ENCODE results near the gene FOXI1. TPM values are rescaled to one million over a fixed set of nuclear protein-coding genes. Genes with fewer than 3 reads are reported as not detected.

FOXI1 gene
- total RNA-seq, 4 donors from 2014 or later: not detected

GRCh38 chr5:170147753-170148264 is 42.1 kb downstream of the FOXI1 start:
- H3K36me3 ChIP-seq: no peaks in the 10 kb centered on the region
- H3K27ac ChIP-seq: no peak overlapping the region
- TF ChIP-seq CTCF (IDR thresholded peaks at IDR 0.05 in 4 of 5, conservative IDR thresholded peaks at IDR 0.05 in 1 of 5) (no peak), POLR2A (IDR thresholded peaks at IDR 0.05) (no peak)
- H3K27me3 ChIP-seq: no peaks in the 10 kb centered on the region
- intact Hi-C loops (cut with DNase I; ENCODE audit: low total_unique reads) (no loop called here), in situ Hi-C loops (cut with MboI; ENCODE audit: low sequenced_read_pairs in 4 of 4) (no loop called here)
- no peaks in the 10 kb centered on the region for H3K4me1 ChIP-seq
- no peak for DNase-seq
- H3K4me3 ChIP-seq: no peak overlapping the region
- no peaks in the 10 kb centered on the region for H3K9me3 ChIP-seq
- no peak for ATAC-seq

- no peaks in the 10 kb centered on the region for H3K4me1 ChIP-seq
- H3K4me3 ChIP-seq: no peak overlapping the region
- no peaks in the 10 kb centered on the region for H3K36me3 ChIP-seq
- no peak overlapping the region for H3K27ac ChIP-seq
- H3K27me3 ChIP-seq: no peaks in the 10 kb centered on the region
- in situ Hi-C loops (cut with MboI; ENCODE audit: low sequenced_read_pairs in 4 of 4) (no loop called here), intact Hi-C loops (cut with DNase I; ENCODE audit: low total_unique reads) (no loop called here)
- ATAC-seq (no peak), DNase-seq (no peak)
- no peaks in the 10 kb centered on the region for H3K9me3 ChIP-seq
- TF ChIP-seq POLR2A (IDR thresholded peaks at IDR 0.05): no peak
- TF ChIP-seq CTCF (IDR thresholded peaks at IDR 0.05 in 4 of 5, conservative IDR thresholded peaks at IDR 0.05 in 1 of 5): no peak
Observed at GRCh38 chr5:170148430-170149205, 42.9 kb downstream of the FOXI1 start.

- H3K36me3 ChIP-seq: no peaks in the 10 kb centered on the region
- H3K4me3 ChIP-seq: no peak overlapping the region
- intact Hi-C loops (cut with DNase I; ENCODE audit: low total_unique reads) (no loop called here), in situ Hi-C loops (cut with MboI; ENCODE audit: low sequenced_read_pairs in 4 of 4) (no loop called here)
- H3K27ac ChIP-seq: no peak overlapping the region
- DNase-seq (no peak), ATAC-seq (no peak)
- H3K27me3 ChIP-seq: no peaks in the 10 kb centered on the region
- TF ChIP-seq CTCF (IDR thresholded peaks at IDR 0.05 in 4 of 5, conservative IDR thresholded peaks at IDR 0.05 in 1 of 5): no peak
- no peak for TF ChIP-seq POLR2A (IDR thresholded peaks at IDR 0.05)
- H3K9me3 ChIP-seq: no peaks in the 10 kb centered on the region
- no peaks in the 10 kb centered on the region for H3K4me1 ChIP-seq
Observed at GRCh38 chr5:170149206-170149515, 43.5 kb downstream of the FOXI1 start.

GRCh38 chr5:170150713-170151096 is 45.0 kb downstream of the FOXI1 start:
- Histone ChIP-seq H3K4me1 (no peaks in the 10 kb centered on the region), H3K27ac (no peak overlapping the region), H3K36me3 (no peaks in the 10 kb centered on the region), H3K4me3 (no peak overlapping the region), H3K27me3 (no peaks in the 10 kb centered on the region), H3K9me3 (no peaks in the 10 kb centered on the region)
- TF ChIP-seq POLR2A (IDR thresholded peaks at IDR 0.05) (no peak), CTCF (IDR thresholded peaks at IDR 0.05 in 4 of 5, conservative IDR thresholded peaks at IDR 0.05 in 1 of 5) (no peak)
- in situ Hi-C loops (cut with MboI; ENCODE audit: low sequenced_read_pairs in 4 of 4) (no loop called here), intact Hi-C loops (cut with DNase I; ENCODE audit: low total_unique reads) (no loop called here)
- no peak for ATAC-seq
- no peak for DNase-seq
